B cell (primary cell): ENCODE measurements around the gene RPL22. TPM values are rescaled to one million over a fixed set of nuclear protein-coding genes. Genes with fewer than 3 reads are reported as not detected.

Experiments used
- ATAC-seq: fragments of 200-7000 bp; cut with Tn5 transposase; one replicate; pipeline ENCODE4 v1.10.0; 2021; ENCODE audit warnings: low read depth, mild to moderate bottlenecking, moderate number of reproducible peaks, moderate library complexity
- CTCF ChIA-PET: fragments of 350-600 bp; sonication (Branson Sonifier 250); formaldehyde crosslinking; loops from one replicate; lab custom pipeline; 2021; ENCODE audit warnings: antibody characterized with exemption, inconsistent platforms; lab: Charles Lee
- POLR2A ChIA-PET: fragments of 350-600 bp; sonication (Branson Sonifier 250); formaldehyde crosslinking; loops from one replicate; lab custom pipeline; 2021; ENCODE audit warnings: antibody characterized with exemption; lab: Charles Lee
- DNase-seq: peaks from one replicate; pipeline ENCODE4 v3.0.0; 2013
- H2AFZ ChIP-seq: 2 replicates; pipeline ENCODE4 v1.6.1; 2012; ENCODE audit warnings: mild to moderate bottlenecking, low read depth, low read length; ENCODE audit not compliant: insufficient read depth, poor library complexity, severe bottlenecking
- H3K27ac ChIP-seq, 2 donors: 1 replicate in 1 of 2; 2 replicates in 1 of 2; pipeline ENCODE4 v1.5.1; 2012 to 2013; ENCODE audit warnings: low read length in 2 of 2, mild to moderate bottlenecking in 2 of 2, moderate library complexity in 1 of 2
- H3K27me3 ChIP-seq, 4 experiments: fragments of 200-600 bp in 1 of 4; sonication (generic) in 1 of 4; replicated peaks in 1 of 4; 1 replicate in 2 of 4; 2 replicates in 2 of 4; pipeline versions ENCODE4 v1.6.1 to v1.7.0; 2013 to 2016; ENCODE audit warnings: low read length in 3 of 4, mild to moderate bottlenecking in 2 of 4, mixed read lengths in 1 of 4, moderate library complexity in 1 of 4; ENCODE audit not compliant: insufficient read depth in 4 of 4, control insufficient read depth in 3 of 4; ENCODE audit errors: control extremely low read depth in 1 of 4
- H3K36me3 ChIP-seq, 2 experiments: replicated peaks in 1 of 2; 1 replicate in 1 of 2; 2 replicates in 1 of 2; pipeline versions ENCODE4 v1.6.1 to v1.7.1; 2013; ENCODE audit warnings: low read length in 1 of 2; ENCODE audit not compliant: insufficient read depth in 2 of 2, control insufficient read depth in 1 of 2; ENCODE audit errors: control extremely low read depth in 1 of 2, extremely low read depth in 1 of 2
- H3K4me1 ChIP-seq, 2 donors: fragments of 200-600 bp in 1 of 2; sonication (generic) in 1 of 2; 1 replicate in 1 of 2; 2 replicates in 1 of 2; pipeline versions ENCODE4 v1.5.1 to v1.6.1; 2013 to 2017; ENCODE audit warnings: low read length in 2 of 2; ENCODE audit not compliant: control insufficient read depth in 2 of 2, insufficient read depth in 2 of 2
- H3K4me2 ChIP-seq: replicated peaks from 2 replicates; pipeline ENCODE3; 2012; ENCODE audit warnings: mild to moderate bottlenecking, low read depth, low read length; ENCODE audit not compliant: poor library complexity, severe bottlenecking
- H3K4me3 ChIP-seq, 5 experiments: fragments of 200-600 bp in 1 of 5; sonication (generic) in 1 of 5; 1 replicate in 3 of 5; 2 replicates in 2 of 5; pipeline versions ENCODE4 v1.5.1 to v1.7.0; 2011 to 2016; ENCODE audit warnings: low read length in 4 of 5, mild to moderate bottlenecking in 4 of 5, low read depth in 2 of 5, control low read depth in 1 of 5, moderate library complexity in 1 of 5; ENCODE audit not compliant: insufficient read depth in 1 of 5; ENCODE audit errors: control extremely low read depth in 1 of 5, extremely low read depth in 1 of 5
- H3K79me2 ChIP-seq: fragments of 200-600 bp; sonication (generic); one replicate; pipeline ENCODE4 v1.6.0; 2016; ENCODE audit warnings: low read length; ENCODE audit not compliant: control insufficient read depth, insufficient read depth
- H3K9ac ChIP-seq: fragments of 200-600 bp; sonication (generic); 2 replicates; pipeline ENCODE4 v1.6.1; 2017; ENCODE audit warnings: mild to moderate bottlenecking, low read length, moderate library complexity
- H3K9me3 ChIP-seq, 3 donors: one replicate each; pipeline versions ENCODE4 v1.6.1 to v1.7.1; 2013; ENCODE audit warnings: low read length in 2 of 3; ENCODE audit not compliant: control insufficient read depth in 2 of 3, insufficient read depth in 1 of 3; ENCODE audit errors: control extremely low read depth in 1 of 3
- H4K20me1 ChIP-seq: 2 replicates; pipeline ENCODE4 v1.6.0; 2012; ENCODE audit warnings: mild to moderate bottlenecking, low read length; ENCODE audit not compliant: insufficient read depth, control insufficient read depth, poor library complexity, severe bottlenecking
- H3K27ac Mint-ChIP-seq: one replicate; pipeline ENCODE4 v1.8.0; 2021; ENCODE audit warnings: mixed read lengths
- H3K27me3 Mint-ChIP-seq: one replicate; pipeline ENCODE4 v1.8.0; 2021; ENCODE audit warnings: mixed read lengths
- H3K4me1 Mint-ChIP-seq: one replicate; pipeline ENCODE4 v1.8.0; 2021; ENCODE audit warnings: mixed read lengths
- H3K4me3 Mint-ChIP-seq: one replicate; pipeline ENCODE4 v1.8.0; 2021; ENCODE audit warnings: mixed read lengths
- H3K9me3 Mint-ChIP-seq: one replicate; pipeline ENCODE4 v1.8.0; 2022; ENCODE audit warnings: mixed read lengths; ENCODE audit not compliant: insufficient read depth
- EZH2 ChIP-seq: IDR thresholded peaks from 2 replicates; pipeline ENCODE4 v1.6.1; 2012; ENCODE audit warnings: borderline replicate concordance, low read depth, mild to moderate bottlenecking, moderate library complexity, low read length; ENCODE audit not compliant: insufficient read depth, poor library complexity, severe bottlenecking
- WGBS: methylation state at CpG from one replicate; pipeline ENCODE4 v1.1.5; 2013; ENCODE audit warnings: missing lambda C conversion rate; ENCODE audit not compliant: insufficient coverage; 5-methylcytosine and 5-hydroxymethylcytosine counted together
- intact Hi-C: fragments of 100-400 bp; cut with micrococcal nuclease; formaldehyde crosslinking; loops from one replicate; pipeline ENCODE4 v1.10.0; 2022
- polyA plus RNA-seq: library from polyadenylated mRNA; depleted of rRNA; stranded (reverse); fragments of >200 nt; gene quantifications from 2 replicates; pipeline ENCODE4 v1.2.3, GENCODE V29; 2012
- total RNA-seq, 2 donors: library from RNA; stranded (reverse); fragments of 120-200 nt in 1 of 2; gene quantifications; 1 replicate in 1 of 2; 2 replicates in 1 of 2; pipeline versions ENCODE4 v1.2.3 to v1.2.4, GENCODE V29; 2013 to 2022
- TF ChIP-seq, protein P1 (sequence below): fragments of 200-600 bp; IDR thresholded peaks from one replicate; pipeline ENCODE4 v1.8.0; 2022; ENCODE audit warnings: antibody characterized with exemption, mild to moderate bottlenecking

RPL22 gene
- total and polyA plus RNA-seq, 2 donors (not counting 1 experiment from before 2014, with no cell fraction given), result 70.9 to 471 TPM

DNA sequence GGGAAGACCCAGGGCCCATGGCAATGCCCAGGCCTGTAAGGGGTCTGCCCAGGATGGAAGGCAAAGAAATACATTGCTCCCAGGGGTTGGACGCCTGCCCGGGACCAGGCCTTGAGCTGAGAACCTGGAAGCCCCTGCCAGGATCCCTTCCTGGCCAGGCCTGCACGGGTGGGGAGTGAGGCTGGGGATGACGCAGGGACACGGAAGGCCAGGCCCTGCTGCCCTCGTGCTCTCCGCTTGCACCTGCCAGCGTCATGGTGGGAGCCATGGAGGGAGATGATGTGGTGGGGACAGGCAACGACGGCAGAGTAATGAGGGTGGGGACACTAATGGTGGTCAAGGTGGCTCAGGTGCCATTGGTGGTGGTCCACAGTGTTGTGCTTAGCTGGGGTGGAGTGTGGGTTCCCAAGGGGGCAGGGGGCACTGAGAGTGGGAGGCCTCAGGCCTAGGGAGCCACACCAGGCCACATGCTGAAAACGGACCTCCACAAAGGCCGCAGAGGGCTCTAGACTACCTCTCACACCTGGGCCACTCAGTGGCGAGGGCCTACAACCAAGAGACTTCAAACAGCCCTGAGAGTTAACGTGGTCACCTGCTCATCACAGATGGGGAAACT is 48.9 kb upstream of the RPL22 start:
- Mint-ChIP-seq H3K4me1 (peaks cover 13% of the 10 kb centered on the region), H3K27ac (no peak overlapping the region), H3K9me3 (no peaks in the 10 kb centered on the region), H3K4me3 (no peak overlapping the region), H3K27me3 (peaks cover 48% of the 10 kb centered on the region)
- DNase-seq (no peak), ATAC-seq (no peak)
- Histone ChIP-seq H3K79me2 (no peaks in the 10 kb centered on the region), H3K4me1 (peaks cover 19 to 23% of the 10 kb centered on the region in 2 donors), H3K4me2 (no peak overlapping the region), H3K27me3 (peaks cover 0 to 72% (median 29%) of the 10 kb centered on the region in 4 experiments), H2AFZ (no peak overlapping the region), H3K36me3 (no peaks in the 10 kb centered on the region), H3K9ac (no peak overlapping the region), H4K20me1 (peaks cover 6% of the 10 kb centered on the region), H3K27ac (no peak overlapping the region), H3K4me3 (no peak overlapping the region), H3K9me3 (peaks cover 0 to 25% (median 0%) of the 10 kb centered on the region in 3 donors)
- TF ChIP-seq EZH2, result no peak
- TF ChIP-seq, protein P1, sequence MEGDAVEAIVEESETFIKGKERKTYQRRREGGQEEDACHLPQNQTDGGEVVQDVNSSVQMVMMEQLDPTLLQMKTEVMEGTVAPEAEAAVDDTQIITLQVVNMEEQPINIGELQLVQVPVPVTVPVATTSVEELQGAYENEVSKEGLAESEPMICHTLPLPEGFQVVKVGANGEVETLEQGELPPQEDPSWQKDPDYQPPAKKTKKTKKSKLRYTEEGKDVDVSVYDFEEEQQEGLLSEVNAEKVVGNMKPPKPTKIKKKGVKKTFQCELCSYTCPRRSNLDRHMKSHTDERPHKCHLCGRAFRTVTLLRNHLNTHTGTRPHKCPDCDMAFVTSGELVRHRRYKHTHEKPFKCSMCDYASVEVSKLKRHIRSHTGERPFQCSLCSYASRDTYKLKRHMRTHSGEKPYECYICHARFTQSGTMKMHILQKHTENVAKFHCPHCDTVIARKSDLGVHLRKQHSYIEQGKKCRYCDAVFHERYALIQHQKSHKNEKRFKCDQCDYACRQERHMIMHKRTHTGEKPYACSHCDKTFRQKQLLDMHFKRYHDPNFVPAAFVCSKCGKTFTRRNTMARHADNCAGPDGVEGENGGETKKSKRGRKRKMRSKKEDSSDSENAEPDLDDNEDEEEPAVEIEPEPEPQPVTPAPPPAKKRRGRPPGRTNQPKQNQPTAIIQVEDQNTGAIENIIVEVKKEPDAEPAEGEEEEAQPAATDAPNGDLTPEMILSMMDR, result no peak
- ChIA-PET CTCF (interaction anchor here (0.7 to 4.7 kb wide), 8 partner anchors 8 to 192 kb away, joined by 3 to 51 read pairs (median 6); partner anchors contain the start of gene ICMT), POLR2A (interaction anchor here (0.6 kb wide), 1 partner anchor 18 kb away, joined by 10 read pairs; no protein-coding TSS in a partner anchor)
- intact Hi-C loops, result loop anchor here (5.0 kb wide), 1 partner anchor 94 kb away; no protein-coding TSS in a partner anchor
- 94% methylated on average over 14 of the region's 14 CpGs for WGBS

GRCh38 chr1:6247651-6248050 is 48.3 kb upstream of the RPL22 start:
- ChIA-PET POLR2A (no interaction called here), CTCF (interaction anchor here (0.8 to 4.7 kb wide), 15 partner anchors 8 to 243 kb away, joined by 3 to 51 read pairs (median 5); partner anchors contain the start of genes ICMT and PLEKHG5)
- H3K27me3 Mint-ChIP-seq, result peaks cover 48% of the 10 kb centered on the region
- no peak overlapping the region for H3K4me2 ChIP-seq
- peaks cover 0 to 78% (median 35%) of the 10 kb centered on the region in 4 experiments for H3K27me3 ChIP-seq
- no peak overlapping the region for H3K9ac ChIP-seq
- H2AFZ ChIP-seq, result no peak overlapping the region
- ATAC-seq (no peak), DNase-seq (no peak)
- no peaks in the 10 kb centered on the region for H3K36me3 ChIP-seq
- peaks cover 0 to 30% (median 0%) of the 10 kb centered on the region in 3 donors for H3K9me3 ChIP-seq
- intact Hi-C loops, result loop anchor here (5.0 kb wide), 1 partner anchor 95 kb away; no protein-coding TSS in a partner anchor
- no peaks in the 10 kb centered on the region for H3K79me2 ChIP-seq
- peaks cover 19 to 23% of the 10 kb centered on the region in 2 donors for H3K4me1 ChIP-seq
- WGBS, result 91% methylated on average over 5 of the region's 5 CpGs
- H3K27ac Mint-ChIP-seq, result no peak overlapping the region
- no peak overlapping the region for H3K4me3 Mint-ChIP-seq
- peaks cover 6% of the 10 kb centered on the region for H4K20me1 ChIP-seq
- H3K4me1 Mint-ChIP-seq, result peaks cover 13% of the 10 kb centered on the region
- no peak overlapping the region for H3K4me3 ChIP-seq
- no peak overlapping the region for H3K27ac ChIP-seq
- TF ChIP-seq, protein P1, result no peak
- TF ChIP-seq EZH2, result no peak
- H3K9me3 Mint-ChIP-seq, result no peaks in the 10 kb centered on the region
